Suprapubic skin (tissue), 3 donors: ENCODE measurements around the gene E2F8.

ENCODE experiments used
- CTCF ChIP-seq, 2 donors: fragments of 200-600 bp in 1 of 2; fragments of 450-650 bp in 1 of 2; sonication (generic) in 1 of 2; IDR thresholded peaks; one replicate each; pipeline ENCODE4 v1.5.1; 2016 to 2019; ENCODE audit warnings: antibody characterized with exemption in 2 of 2, mild to moderate bottlenecking in 1 of 2, moderate library complexity in 1 of 2
- POLR2A ChIP-seq, 2 donors: fragments of 450-650 bp; IDR thresholded peaks; one replicate each; pipeline ENCODE4 v1.6.1; 2017; ENCODE audit warnings: antibody characterized with exemption in 2 of 2, mild to moderate bottlenecking in 2 of 2, moderate library complexity in 2 of 2

GRCh38 chr11:19286411-19286810, 45.7 kb upstream of the E2F8 start:
- TF ChIP-seq CTCF (IDR thresholded peaks at IDR 0.05) (no peak), POLR2A (IDR thresholded peaks at IDR 0.05) (no peak)
